ENCODE data around the gene ARSA.
"Not testable (repeated sequence)": the region's sequence is repeated elsewhere in the genome, so short reads cannot be mapped to it uniquely, and the experiment has no call there.

Gene ARSA

GRCh38 chr22:50627642-50628542 is at the start of gene ARSA:
Gene ARSA (minus strand): TSS chr22:50628152. CDS start chr22:50627779, 373 bp downstream.
- peak in 1 of 2 experiments; percentile 80 for DNase-seq

- DNase-seq: no peak
Observed at GRCh38 chr22:50676661-50677492, 48.9 kb upstream of the ARSA start.

DNA sequence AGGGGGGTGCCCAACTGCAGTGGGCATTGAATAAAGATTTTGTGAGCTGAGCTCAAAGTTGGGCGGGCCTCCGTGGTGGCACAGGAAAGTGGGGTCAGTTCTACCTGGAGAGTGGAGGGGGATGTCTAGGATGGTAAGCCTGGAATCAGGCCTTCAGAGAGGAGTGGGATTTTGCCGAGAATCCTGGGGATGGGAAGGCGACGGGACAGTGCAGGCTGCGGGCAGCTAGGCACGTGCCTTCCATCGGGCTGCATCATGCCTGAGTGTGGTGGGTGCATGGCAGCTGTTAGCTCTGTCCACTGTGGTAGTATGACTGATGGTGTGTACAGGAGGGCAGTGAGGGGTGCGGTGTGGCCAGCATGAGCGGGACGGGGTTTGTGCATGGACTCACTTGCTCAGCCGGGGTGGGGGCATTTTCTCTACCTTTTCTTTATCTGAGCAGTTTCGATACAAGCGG is 48.3 kb upstream of the ARSA start:
- no peak for DNase-seq

DNA sequence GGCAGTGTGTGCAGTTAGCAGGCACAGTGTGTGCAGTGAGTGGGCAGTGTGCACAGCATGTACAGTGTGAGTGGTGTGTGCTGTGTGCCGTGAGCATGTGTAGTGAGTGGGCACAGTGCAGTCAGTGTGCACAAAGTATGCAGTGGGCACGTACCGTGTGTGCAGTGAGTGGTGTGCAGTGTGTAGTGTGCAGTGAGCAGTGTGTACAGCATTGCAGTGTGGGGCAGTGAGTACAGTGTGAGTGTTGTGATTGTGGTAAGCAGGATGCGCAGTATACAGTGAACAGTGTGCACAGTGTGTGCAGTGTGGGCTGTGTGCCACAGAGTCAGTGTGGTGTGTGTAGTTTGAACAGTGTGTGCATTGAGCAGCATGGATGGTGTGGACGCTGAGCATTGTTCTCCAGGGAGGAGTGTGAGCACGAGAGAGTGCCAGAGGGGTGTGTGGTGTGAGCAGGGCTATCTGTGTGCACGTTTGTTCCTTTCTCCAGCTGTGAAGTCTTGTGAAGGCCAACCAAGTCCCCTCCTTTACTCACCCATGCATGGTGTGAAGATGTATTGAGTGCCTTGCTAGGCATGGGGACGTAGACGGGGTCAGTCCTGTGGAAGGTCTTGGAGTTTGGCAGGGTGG is 47.7 kb upstream of the ARSA start:
- DNase-seq: no peak

DNA sequence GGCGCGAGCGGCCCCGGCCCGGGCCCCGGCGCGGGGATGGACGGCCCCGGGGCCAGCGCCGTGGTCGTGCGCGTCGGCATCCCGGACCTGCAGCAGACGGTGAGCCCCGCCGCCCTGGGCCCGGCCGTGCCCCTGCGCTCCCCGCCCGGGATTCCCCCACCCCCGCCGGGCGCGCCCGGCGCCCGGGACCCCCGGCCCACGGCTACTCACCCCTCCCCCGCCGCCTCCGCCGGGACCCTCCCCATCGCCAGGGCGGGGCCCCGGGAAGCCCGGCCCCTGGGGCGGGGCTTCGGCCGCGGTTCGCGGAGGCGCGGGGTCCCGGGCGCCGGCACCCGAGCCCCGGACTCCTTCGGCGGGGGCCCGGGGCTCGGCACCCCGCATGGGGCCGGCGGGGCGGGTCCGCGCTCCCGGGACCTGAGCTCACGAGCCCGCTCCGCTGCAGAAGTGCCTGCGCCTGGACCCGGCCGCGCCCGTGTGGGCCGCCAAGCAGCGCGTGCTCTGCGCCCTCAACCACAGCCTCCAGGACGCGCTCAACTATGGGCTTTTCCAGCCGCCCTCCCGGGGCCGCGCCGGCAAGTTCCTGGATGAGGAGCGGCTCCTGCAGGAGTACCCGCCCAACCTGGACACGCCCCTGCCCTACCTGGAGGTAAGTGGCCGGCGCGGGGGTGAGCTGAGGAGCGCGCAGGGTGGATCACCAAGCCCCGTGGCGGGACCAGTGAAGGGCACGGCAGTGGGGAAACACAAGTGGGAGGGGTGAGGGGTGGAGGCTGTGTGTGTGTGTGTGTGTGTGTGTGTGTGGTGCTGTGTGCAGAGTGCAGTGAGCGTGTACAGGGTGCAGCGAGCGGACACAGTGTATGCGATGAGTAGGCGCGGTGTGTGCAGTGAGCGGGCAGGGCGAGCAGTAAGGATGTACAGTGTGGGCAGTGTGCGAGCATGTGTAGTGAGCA is 46.9 kb upstream of the ARSA start:
- peak; percentile 67 to 83 for DNase-seq

- peak in 1 of 2 experiments; percentile 15 for DNase-seq
Observed at GRCh38 chr22:50674130-50674500, 46.2 kb upstream of the ARSA start.

GRCh38 chr22:50673231-50674129 is 45.5 kb upstream of the ARSA start:
- no peak for DNase-seq

- DNase-seq: no peak
Observed at GRCh38 chr22:50672471-50673230, 44.7 kb upstream of the ARSA start, which contains the start of gene SHANK3. Gene SHANK3 (plus strand): TSS chr22:50672823.

DNA sequence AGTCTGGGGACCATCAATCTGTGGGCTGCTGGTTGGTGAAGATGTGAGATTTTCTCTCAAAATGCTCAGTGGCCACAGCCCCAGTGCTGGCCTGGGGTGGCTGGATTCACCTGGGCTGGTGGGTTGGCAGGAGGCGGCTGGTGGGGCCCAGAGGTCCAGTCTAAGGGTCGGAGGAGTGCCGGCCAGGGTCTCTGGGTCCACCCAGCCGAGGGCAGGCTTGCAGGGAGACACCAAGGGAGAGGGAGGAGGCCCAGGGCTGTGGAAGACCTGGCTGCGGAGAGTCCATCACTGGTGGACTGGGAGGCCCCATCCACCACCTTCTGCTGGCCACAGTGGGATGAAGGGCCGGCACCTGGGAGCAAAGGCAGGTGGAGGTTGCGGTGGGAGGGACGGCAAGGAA is 44.1 kb upstream of the ARSA start:
- DNase-seq: no peak

DNA sequence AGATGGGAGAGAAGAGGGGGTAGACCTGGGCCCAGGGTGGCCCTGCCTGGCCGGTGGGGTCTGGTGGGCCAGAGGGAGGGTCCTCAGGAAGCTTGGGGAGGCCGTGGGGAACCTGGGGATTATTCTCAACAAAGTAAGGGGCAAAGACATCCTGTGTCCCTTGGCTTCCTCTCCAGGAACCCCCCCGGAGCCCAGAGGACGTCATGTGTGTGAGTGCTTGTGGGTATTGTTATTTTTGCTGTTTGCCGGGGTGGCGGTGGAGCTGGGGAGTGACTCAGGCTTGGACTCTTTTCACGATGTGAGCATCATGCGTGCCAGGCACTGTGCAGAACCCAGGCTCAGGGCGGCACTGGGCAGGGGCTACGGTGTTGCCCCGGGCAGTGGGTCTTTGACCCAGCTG is 43.7 kb upstream of the ARSA start:
- DNase-seq: no peak

DNA sequence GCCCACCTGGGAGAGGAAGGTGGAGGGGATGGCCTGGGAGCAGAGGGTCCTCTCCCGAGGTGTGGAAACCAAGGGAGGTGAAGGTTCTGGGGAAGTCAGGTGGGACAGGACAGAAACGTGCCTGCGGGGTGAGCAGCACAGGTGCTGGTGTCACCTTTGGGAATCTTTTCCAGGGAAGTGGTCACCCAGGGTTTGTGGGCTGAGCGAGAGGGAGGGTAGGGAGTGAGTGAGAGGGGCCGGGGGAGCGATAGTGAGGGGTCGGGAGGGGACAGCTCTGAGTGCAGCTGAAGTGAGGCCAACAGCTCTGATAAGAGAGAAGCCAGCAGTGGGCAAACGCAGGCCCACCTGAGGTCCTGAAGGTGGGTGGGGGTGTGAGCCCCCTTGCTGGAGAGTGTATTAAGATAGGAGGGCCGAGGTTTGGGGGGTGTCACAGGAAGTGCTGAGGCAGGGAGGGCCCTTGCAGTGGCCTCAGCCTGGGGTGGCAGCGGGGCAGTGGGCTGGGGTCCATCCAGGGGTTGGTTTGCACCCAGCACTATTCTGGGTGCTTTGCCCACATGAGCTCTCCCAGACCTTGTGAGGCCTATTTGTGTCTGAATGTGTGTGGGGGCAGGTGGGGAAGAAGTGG is 43.1 kb upstream of the ARSA start:
- DNase-seq: no peak

DNA sequence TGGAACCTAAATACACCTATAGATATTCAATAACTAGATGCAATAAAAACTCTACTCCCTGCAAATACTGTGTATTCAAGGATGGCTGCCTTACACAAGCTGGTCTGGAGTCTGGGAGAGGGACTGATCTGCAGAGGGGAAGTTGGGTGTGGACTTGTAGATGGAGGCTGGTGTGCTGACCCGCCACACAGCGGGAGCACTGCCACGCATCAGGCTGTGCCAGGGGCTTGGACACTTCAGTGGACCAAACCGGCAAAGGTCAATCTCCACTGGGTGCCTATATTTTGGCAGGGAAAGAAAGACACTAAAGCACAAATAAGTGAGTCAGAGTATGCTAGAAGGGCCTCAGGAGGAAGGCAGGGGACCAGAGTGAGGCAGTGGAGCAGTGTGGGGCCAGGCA is 42.6 kb upstream of the ARSA start:
- DNase-seq: no peak

DNA sequence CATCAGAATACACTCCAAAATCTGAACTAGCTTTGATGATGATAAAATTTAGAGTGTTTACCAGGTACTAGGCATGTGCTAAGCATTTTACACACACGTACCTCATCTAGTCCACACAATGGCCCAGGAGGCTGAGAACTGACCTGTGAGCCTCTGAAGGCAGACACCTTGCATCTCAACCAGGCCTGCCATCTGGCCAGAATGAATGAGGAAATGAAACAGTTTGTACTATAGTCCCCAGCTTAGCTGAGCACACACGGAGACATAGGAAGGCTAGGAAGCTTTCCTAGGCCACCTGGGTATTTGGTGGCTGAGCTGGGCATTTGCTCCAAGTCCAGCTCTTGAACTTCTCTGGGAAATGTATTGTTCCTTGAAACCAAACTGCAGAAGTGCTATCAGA is 37.8 kb upstream of the ARSA start:
- no peak for DNase-seq

- no peak for DNase-seq
Observed at GRCh38 chr22:50665212-50665611, 37.3 kb upstream of the ARSA start.

DNA sequence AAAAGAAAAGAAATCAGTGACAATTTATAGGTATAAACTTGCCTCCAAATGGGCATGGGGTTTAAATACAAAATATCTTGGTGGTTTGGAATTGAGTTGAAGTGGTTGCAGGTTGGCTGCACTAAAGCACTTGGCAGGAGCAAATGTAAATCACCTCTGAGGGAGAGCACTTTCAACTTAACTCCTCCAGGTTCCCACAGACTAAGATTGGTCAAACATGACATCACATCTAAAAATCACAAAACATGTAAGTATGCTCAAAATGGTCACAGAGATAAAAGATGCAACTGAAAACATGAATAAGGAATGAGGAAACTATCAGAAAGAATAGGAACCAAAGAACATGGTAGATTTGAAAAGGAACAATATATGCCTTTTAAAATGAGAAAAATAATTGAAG is 32.4 kb upstream of the ARSA start:
- DNase-seq: no peak

DNA sequence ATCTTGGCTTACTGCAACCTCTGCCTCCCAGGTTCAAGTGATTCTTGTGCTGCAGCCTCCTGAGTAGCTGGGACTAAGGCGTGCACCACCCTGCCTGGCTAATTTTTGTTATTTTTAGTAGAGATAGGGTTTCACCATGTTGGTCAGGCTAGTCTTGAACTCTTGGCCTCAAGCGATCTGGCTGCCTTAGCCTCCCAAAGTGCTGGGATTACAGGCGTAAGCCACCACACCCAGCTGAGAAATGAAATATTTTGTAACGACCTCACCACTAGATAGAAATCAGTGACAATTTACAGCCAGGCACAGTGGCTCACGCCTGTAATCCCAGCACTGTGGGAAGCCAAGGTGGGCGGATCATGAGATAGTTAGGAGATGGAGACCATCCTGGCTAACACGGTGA is 31.8 kb upstream of the ARSA start:
- not testable (repeated sequence) for DNase-seq

- no peak for DNase-seq
Observed at GRCh38 chr22:50657925-50658324, 30.0 kb upstream of the ARSA start.

GRCh38 chr22:50656122-50657070 is 28.4 kb upstream of the ARSA start:
- DNase-seq: no peak

GRCh38 chr22:50654664-50655063 is 26.7 kb upstream of the ARSA start:
- DNase-seq: not testable (repeated sequence)
